ENCODE results near the gene PCSK7.
A peak's percentile ranks its signal among the peaks of the same experiment; 100 is the strongest.
"Not testable (repeated sequence)": the region's sequence is repeated elsewhere in the genome, so short reads cannot be mapped to it uniquely, and the experiment has no call there.

PCSK7 gene

DNA sequence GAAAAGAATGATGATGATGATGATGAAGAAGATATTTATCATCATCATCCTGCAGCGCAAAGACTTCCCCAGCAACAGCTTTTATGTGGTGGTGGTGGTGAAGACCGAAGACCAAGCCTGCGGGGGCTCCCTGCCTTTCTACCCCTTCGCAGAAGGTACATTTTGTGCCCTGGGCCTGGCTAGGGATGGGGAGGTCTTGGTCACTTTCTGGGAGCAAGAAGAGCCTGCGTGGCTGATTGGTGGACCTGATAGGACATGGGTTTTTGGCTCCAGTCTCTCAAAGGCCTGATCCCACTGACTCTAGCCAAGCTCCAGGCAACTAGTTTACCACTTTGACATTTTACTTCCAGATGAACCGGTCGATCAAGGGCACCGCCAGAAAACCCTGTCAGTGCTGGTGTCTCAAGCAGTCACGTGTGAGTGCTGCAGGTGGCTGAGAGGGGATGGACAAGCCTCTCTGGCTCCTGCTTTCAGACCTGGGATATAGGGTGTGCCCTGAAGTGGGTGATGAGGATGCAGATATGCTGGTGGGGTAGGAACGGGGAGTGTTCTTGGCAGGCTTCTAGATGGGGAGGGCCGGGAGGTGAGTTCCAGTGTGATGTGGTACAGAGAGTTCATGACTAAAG lies 48.0 kb downstream of the PCSK7 start:
- no peak for DNase-seq (ENCODE audit: low read depth, low spot score)

DNA sequence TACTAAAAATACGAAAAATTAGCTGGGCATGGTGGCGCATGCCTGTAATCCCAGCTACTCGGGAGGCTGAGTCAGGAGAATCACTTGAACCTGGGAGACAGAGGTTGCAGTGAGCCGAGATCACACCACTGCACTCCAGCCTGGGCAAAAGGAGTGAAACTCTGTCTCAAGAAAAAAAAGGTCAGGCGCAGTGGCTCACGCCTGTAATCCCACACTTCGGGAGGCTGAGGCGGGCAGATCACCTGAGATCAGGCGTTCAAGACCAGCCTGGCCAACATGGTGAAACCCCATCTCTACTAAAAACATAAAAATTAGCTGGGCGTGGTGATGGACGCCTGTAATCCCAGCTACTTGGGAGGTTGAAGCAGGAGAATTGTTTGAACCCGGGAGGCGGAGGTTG lies 48.7 kb downstream of the PCSK7 start:
- DNase-seq (ENCODE audit: low read depth, low spot score) = not testable (repeated sequence)

DNA sequence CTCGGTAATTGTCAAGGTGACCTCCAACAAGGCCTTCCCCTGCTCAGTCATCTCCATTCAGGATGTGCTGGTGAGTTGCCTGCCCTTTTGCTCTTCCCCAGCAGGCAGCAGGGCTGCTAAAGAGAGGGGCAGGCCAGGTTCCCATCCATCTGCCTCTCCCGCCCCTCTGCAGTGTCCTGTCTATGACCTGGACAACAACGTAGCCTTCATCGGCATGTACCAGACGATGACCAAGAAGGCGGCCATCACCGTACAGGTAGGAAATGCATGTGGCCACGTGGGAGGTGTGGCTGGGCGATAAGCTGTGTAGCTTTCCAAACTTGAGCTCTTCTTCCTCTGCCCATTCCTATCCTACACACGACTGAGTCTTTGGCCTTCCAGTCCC lies 49.3 kb downstream of the PCSK7 start:
- DNase-seq (ENCODE audit: low read depth, low spot score) = no peak

DNA sequence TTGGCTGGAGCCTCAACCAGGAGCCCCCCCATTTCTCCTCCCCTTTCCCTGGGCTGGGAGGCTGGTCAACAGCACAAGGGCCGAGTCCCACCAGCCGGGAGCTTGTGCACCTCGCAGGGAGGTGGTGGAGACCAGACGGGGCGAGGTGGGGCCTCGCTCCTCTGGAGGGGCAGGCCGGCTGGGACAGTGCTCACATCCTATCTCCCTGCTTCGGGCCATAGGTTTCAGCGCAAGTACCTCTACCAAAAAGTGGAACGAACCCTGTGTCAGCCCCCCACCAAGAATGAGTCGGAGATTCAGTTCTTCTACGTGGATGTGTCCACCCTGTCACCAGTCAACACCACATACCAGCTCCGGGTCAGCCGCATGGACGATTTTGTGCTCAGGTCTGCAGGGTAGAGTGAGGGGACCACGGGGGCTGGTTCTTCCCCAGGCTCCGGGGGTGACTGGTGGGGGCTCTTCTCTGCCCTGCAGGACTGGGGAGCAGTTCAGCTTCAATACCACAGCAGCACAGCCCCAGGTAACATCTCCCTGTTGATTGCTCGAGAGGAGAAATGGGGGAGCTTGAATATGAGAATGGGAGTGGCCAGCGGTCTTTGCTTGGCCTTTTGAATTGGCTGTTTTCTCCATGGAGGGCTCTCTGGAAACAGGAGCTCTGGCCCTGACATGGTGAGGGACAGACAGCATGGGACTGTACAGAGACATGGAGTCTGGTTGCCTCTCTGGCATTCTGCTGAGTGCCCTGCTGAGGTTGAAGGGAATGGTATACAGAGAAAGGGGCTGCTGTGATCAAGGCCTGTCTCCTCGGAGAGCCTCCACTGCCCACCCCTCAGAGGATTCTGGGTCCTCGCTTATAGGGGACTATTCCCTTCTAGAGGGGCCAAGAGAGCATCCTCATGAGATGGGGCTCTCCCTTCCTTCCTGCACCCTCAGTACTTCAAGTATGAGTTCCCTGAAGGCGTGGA lies 50.0 kb downstream of the PCSK7 start:
- no peak for DNase-seq (ENCODE audit: low read depth, low spot score)

DNA sequence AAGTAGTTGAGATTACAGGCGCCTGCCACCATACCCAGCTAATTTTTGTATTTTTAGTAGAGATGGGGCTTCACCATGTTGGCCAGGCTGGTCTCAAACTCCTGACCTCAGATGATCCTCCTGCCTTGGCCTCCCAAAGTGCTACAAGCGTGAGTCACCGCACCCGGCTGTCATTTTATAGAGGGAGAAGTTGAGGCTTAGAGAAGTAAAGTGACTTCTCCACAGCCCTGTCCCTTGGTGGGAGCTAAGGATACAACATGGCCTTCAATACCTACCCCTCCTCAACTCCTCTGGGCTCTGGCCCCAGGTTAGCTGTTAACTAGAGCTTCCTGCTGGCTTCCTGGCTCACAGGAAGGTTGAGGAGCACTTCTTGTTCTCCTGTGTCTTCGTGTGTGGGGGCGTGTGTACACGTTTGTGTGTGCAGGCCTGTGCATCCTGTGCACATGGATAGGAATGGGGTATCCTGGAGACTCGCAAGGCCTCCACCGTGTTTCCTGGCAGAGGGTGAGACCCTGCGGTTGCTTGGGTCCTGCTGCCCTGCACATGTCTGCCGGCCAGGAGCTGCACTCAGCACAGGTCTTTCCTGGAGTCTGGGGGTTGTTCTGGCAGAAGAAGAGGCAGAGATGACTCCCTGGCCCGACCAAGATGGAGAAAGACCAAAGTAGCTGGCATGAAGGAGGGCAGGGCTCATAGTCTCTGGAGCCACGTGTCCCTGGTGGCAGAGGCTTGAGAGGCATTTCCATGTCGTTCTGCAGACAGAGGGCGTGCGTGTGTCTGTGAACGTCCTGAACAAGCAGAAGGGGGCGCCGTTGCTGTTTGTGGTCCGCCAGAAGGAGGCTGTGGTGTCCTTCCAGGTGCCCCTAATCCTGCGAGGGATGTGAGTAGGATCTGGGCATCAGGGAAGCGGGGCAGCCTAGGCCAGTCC lies 51.0 kb downstream of the PCSK7 start:
- DNase-seq (ENCODE audit: low read depth, low spot score) = peak; percentile 39

DNA sequence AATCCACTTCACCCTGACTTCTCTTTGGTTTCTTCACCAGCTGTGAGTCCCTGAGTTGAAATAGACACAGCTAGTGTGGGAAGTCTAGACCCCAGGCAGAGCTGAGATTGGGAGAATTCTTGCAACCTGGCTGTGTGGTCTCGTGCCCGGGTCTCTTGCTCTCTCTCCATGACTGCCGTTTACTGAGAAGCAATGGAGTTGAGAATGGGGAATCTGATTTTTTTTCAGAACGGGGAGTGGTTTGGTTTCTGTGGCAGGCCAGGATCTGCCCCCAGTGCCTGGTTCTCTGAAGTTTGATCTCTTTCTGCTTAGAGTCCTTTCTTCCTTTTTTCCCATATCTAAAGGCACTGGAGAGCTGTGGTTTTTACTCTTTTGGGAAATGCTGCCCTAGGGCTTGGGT lies 51.9 kb downstream of the PCSK7 start:
- no peak for DNase-seq (ENCODE audit: low read depth, low spot score)

DNA sequence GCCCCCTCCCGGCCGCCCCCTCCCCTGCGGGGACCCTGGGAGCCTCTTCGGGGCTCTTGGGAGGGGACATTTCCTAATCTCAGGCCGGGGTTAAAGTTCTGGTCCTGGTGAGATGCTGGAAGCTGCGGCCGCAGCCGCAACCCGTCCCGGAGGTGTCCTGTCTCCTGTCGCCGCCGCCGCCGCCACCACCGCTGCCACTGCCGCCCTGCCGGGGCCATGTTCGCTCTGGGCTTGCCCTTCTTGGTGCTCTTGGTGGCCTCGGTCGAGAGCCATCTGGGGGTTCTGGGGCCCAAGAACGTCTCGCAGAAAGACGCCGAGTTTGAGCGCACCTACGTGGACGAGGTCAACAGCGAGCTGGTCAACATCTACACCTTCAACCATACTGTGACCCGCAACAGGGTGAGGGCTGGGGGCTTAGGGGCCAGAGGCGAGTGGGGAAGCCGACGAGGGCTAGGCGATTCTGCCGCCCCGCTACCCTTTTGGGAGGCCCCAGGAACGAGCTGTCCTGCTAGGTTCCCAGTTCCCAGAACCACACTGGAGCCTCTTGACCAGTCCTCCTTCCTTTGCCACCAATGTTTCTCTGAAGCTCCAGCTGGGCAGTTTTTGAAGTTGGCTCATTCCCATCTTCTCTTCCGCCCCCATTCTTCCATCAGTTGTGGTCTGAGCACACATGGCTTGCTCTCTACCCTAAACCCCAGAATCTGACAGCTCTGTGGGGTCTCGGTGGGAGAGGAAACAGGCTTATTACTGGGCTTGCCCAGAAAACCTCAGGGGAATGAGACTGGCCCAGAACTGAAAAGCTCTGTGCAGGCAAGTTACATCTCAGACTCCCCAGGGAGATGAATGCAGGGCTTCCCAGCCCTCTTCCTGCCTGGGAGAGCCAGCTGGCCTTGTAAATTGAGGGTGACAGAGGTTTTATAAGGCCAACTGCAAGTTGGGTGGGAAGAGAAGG lies 52.5 kb downstream of the PCSK7 start:
- no peak for DNase-seq (ENCODE audit: low read depth, low spot score)

DNA sequence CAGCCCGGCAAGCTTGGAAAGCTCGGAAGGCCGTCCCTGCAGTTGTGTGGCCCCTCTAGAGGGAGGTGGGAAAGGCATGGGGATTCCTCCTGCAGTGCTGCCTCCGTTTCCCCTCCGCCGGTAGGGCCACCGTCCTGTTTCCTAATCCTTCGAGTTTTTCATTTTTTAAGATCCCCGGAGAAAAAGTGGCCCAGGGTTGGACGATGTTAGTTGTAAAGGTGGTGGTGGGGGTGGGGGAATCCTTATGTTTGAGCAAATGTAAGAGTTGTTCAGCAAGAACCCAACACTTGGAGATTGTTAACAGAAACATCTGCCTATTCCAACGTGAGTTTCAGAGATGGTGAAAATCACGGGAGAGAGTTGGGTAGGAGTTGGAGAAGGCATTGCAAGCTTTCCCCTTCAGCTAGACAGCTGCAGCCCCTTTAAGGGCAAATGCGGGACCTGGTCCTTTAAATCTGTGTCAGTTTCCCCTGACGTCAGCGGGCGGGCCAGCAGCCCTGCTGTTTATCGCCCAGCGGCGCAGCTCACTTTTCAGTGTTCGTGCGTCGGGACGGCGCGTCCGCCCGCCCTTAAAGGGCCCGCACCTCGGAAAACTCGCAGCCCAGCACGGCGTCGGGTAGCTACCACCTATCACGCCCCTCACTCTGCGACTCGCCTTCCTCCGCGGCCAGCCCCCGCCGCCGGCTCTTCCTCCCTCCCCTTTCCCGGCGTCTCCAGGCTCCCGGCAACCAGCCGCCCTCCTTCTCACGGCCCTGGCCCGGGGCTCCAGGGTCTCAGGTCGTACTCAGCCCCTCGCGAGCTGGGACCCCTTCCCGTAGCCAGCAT lies 53.5 kb downstream of the PCSK7 start, which contains the start of gene SIDT2:
SIDT2 (plus strand) TSS at position 534 of the 825 bp plus-strand sequence. CDS start 521 bp downstream, outside the sequence.
- peak; percentile 85 for DNase-seq (ENCODE audit: low read depth, low spot score)

DNA sequence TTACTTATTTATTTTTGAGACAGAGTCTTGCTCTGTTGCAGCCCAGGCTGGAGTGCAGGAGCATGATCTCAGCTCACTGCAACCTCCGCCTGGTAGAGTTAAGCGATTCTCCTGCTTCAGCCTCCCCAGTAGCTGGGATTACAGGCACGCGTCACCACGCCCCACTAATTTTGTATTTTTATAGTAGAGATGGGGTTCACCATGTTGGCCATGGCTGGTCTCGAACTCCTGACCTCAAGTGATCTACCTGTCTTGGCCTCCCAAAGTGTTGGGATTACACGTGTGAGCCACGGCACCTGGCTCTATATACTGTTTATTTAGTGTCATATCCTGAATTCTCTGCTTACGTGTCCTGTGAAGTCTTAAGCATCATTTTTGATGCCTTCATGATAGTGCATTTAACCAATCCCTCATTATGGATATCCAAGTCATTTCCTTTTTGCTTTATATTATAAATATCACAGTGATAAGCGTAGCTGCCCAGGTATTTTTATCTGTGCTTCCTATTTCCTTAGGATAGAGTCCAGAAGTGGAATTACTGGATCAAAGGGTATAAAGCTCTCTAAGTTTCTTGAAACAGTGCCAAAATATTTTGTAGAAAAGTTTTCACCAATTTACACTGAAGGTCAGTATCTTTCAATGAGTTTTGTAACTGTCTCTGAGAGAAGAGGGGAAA lies 54.2 kb downstream of the PCSK7 start:
- no peak for DNase-seq (ENCODE audit: low read depth, low spot score)

DNA sequence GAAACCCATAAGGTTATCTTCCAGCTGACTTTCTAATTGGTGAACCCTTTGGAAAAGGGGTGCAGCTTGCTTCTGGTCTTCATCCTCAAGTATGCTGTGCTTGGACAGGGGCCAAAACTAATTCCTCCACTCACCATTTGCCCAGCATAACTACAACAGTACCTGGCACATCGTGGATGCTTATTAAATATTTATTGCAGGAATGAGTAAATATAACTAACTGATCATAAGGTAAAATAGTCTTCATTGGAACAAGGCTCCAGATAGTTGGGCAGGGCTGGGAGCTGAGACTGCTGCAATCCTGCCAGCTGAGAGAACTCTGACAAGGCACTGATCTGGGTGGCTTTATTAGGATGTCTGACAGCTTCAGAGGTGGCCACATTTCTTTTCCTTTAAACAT lies 55.7 kb downstream of the PCSK7 start:
- no peak for DNase-seq (ENCODE audit: low read depth, low spot score)

DNA sequence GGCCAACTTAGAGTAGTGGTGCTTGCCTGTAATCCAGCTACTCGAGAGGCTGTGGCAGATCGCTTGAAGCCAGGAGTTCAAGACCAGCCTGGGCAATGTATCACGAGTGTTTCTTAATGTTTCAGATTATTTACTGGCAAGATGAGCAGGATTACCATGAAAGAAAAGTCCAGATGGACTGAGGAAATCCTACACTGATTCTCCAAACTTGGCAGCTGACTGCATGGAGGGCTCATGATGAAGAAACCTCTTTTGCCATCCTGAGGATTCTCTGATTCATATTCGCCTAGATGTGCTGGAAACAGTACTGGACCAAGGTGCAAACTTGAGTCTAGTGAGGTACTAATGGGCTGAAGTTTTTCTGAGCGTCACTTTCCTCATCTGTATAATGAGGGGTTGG lies 56.1 kb downstream of the PCSK7 start:
- DNase-seq (ENCODE audit: low read depth, low spot score) = no peak

DNA sequence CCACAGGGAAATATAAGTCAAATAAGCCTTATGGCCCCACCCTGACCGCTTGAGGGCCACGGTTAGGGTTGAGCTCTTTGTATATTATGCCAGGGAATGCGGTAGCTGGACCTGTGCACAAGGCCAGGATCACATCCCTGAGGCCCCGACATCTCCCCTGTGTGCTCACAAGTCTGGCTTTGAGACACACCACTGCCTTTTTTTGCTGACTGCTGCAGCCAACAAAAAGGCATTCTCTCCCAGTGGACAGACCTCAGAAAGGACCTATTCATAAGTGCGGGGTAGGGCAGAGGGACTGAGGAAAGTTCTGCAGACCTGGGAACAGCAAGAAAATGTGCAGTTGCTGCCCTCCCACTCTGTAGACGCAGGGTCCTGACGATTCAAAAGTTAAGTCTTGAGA lies 56.8 kb downstream of the PCSK7 start:
- DNase-seq (ENCODE audit: low read depth, low spot score) = no peak

DNA sequence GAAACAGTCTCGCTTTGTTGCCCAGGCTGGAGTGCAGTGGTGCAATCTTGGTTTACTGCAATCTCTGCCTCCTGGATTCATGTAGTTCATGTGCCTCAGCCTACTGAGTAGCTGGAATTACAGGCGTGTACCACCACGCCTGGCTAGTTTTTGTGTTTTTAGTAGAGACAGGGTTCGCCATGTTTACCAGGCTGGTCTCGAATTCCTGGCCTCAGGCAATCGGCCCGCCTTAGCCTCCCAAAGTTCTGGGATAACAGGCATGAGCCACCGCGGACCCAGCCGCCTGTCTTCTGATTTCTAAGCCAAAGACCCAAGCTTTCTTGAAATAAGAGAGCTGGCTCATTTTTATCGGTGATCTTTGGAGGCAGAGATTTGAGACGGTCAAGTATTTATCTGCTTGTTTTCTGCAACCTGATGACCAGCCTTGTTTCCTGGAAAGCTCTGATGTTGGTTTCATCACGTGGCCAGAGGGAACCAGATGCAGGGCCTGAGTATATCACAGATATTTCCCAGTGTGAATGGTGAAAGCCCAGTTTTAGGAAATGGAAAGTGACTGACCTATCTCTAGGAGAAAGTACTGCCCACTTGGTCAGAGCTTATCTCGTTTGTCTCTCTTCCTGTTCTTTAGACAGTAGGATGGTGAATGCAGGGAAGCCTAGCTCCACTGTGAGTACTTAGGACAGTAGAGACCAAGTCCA lies 59.0 kb downstream of the PCSK7 start:
- no peak for DNase-seq (ENCODE audit: low read depth, low spot score)

DNA sequence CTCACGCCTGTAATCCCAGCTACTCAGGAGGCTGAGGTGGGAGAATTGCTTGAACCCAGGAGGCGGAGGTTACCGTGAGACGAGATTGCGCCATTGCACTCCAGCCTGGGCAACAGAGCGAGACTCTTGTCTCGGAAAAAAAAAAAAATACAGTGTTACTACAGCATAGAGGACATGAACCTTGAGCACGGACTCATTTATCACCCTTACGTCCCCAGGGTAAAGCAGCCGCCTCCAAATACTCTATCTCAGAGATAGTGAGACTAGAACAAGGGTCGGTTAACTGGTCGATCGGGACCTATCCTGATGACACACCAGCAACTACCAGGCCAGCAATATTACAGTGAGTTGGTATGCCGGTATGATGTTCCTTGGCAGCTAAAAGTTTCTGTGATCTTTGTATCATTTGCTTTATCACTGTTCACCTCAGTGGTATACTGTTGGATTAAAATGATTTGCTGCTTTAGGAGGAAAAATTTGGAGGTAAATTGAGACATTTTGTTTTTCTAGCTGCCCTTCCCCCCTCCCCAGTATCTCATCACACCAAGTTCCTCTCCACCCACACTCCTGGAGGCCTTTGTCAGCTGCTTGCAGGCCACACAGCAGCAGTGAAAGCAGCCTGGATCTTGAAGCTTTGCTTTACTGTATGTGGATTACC lies 60.3 kb downstream of the PCSK7 start:
- no peak for DNase-seq (ENCODE audit: low read depth, low spot score)

DNA sequence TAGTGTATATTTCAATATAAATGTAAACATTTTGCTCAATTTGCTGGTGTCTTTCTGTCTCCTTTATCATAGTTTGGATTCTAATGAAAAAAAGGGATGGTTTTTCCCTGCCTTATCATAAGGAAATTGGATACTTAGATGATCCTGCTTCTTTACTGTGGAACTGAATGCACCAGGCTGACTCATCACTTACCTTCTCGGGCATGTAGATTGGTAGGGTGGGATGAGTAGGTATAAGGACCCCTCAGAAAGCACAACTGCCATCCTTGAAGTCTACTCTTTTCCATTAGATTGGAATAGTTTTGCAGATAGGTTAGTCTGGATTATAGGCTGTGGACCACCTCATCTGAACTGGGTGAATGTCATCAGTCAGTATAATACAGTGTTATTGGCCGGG lies 60.9 kb downstream of the PCSK7 start:
- no peak for DNase-seq (ENCODE audit: low read depth, low spot score)

DNA sequence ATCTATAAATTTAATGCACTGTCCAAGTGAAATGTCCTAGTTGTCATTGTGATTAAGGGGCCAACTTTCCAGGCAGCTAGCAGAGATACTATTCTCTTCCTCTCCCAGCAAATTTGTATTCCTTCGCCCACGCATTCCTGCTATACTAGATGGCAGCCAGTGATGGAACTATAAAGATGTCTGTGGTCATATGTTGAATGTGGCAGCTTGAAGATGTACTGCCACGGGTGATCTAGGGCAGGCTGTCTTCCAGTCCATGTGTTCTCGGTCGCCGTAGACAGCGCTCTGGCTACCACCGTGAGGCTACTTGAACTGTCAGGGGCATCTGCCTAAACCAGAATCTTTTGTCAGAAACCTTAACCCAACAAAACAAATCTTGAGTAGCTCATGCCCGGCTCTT lies 61.7 kb downstream of the PCSK7 start:
- DNase-seq (ENCODE audit: low read depth, low spot score) = no peak

DNA sequence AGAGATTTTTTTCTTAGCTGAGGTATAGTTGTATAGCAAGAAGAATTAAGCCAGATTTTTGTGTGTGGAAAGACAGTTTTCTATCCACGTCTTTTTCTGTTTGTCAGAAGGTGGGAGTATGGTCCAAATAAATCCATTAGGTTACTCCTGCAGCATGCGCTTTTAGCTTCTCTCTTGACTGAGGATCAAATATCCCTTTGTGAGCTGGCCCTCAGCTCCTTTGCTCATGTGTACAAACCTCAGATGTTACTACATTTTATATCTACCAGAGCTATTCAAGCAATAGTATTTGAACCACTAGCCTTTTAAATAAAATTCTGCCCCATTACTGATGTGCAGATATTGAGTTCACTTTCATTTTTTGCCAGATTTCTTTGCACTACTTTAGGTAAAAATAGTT lies 62.1 kb downstream of the PCSK7 start:
- no peak for DNase-seq (ENCODE audit: low read depth, low spot score)

DNA sequence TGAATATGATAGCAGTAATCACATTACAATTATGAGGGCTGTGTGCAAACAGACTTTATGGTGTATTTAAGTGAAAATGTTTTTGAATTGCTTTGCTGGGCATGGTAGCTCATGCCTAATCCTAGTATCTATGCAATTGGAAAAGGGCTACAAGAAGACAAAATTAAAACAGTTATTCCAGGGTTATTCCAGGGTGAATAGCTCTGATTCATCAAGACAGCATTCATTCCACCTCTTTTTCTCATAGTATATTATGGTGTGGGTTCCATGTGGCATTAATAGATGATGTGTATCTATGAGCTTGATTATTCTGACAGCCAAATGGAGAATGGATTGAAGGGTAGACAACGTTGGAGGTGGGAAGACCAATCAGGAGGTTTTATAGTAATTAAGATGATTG lies 65.4 kb downstream of the PCSK7 start:
- DNase-seq (ENCODE audit: low read depth, low spot score) = no peak

All from brain pericyte (primary cell).